K562 (cell line): ENCODE results near the gene SLC16A10. TPM values are rescaled to one million over a fixed set of nuclear protein-coding genes. Genes with fewer than 3 reads are reported as not detected.

Experiments used
- ATAC-seq: fragments of 200-7000 bp; cut with Tn5 transposase; 3 replicates; pipeline ENCODE4 v1.9.1; 2020; ENCODE audit warnings: moderate library complexity
- BruUV-seq: library from RNA; stranded (reverse); fragments of 400-500 nt; replicated peaks from 2 replicates; lab custom pipeline; 2021; lab: Mats Ljungman, UMichigan
- CTCF ChIA-PET: fragments of 300-600 bp; formaldehyde crosslinking; extraction: SDS; loops from one replicate; lab custom pipeline; 2021; ENCODE audit warnings: low intra/inter-chr PET ratio; lab: Yijun Ruan, JAX
- POLR2A ChIA-PET: fragments of 300-600, 350-650 bp; sonication (Branson Sonifier 250); formaldehyde crosslinking; extraction: SDS; loops from one replicate; lab custom pipeline; 2021; ENCODE audit warnings: antibody characterized with exemption, inconsistent platforms; lab: Yijun Ruan, JAX
- DNase-seq, 4 experiments: peaks; one replicate each; pipeline versions ENCODE4 v3.0.0 to v3.0.0-alpha.2; 2011 to 2018; ENCODE audit warnings: low spot score in 3 of 4, mixed read lengths in 3 of 4; ENCODE audit errors: extremely low read depth in 1 of 4
- FAIRE-seq: peaks from 2 replicates; lab custom pipeline; 2011; peaks lifted over from hg19 to GRCh38; lab: Jason Lieb, UNC
- H2AFZ ChIP-seq: 2 replicates; pipeline ENCODE4 v1.6.0; 2011; ENCODE audit warnings: low read depth, low read length, control low read depth, inconsistent platforms
- H3K27ac ChIP-seq: fragments of 200-600 bp; 3 replicates; pipeline ENCODE4 v1.8.0; 2011; ENCODE audit warnings: low read depth, mild to moderate bottlenecking, control low read depth, inconsistent platforms, low read length, moderate library complexity, mixed read lengths; ENCODE audit errors: extremely low read depth
- H3K27me3 ChIP-seq, 2 experiments: fragments of 300-600 bp in 1 of 2; 2 replicates in 1 of 2; 3 replicates in 1 of 2; pipeline versions ENCODE4 v1.6.0 to v1.8.0; 2011; ENCODE audit warnings: inconsistent platforms in 2 of 2, low read length in 2 of 2, mild to moderate bottlenecking in 1 of 2, mixed read lengths in 1 of 2, moderate library complexity in 1 of 2; ENCODE audit not compliant: control insufficient read depth in 2 of 2, insufficient read depth in 2 of 2
- H3K36me3 ChIP-seq: fragments of 300-600 bp; 3 replicates; pipeline ENCODE4 v1.8.0; 2011; ENCODE audit warnings: mild to moderate bottlenecking, low read length, inconsistent platforms; ENCODE audit not compliant: control insufficient read depth, insufficient read depth
- H3K4me1 ChIP-seq, 2 experiments: fragments of 200-600 bp in 1 of 2; replicated peaks in 1 of 2; 2 replicates in 1 of 2; 3 replicates in 1 of 2; pipeline versions ENCODE4 v1.5.1 to v1.8.0; 2011; ENCODE audit warnings: inconsistent platforms in 2 of 2, low read length in 2 of 2, mild to moderate bottlenecking in 1 of 2, mixed read lengths in 1 of 2, moderate library complexity in 1 of 2; ENCODE audit not compliant: control insufficient read depth in 2 of 2, insufficient read depth in 2 of 2
- H3K4me2 ChIP-seq: 2 replicates; pipeline ENCODE4 v1.6.1; 2011; ENCODE audit warnings: low read length, control low read depth, inconsistent platforms, mixed read lengths; ENCODE audit not compliant: insufficient read depth
- H3K4me3 ChIP-seq: fragments of 200-600 bp; sonication (generic), shearing (Covaris generic); 2 replicates; pipeline ENCODE4 v1.5.1; 2016; ENCODE audit warnings: control low read depth, inconsistent platforms
- H3K79me2 ChIP-seq: fragments of 200-600 bp; 3 replicates; pipeline ENCODE4 v1.8.0; 2011; ENCODE audit warnings: low read length, inconsistent platforms; ENCODE audit not compliant: control insufficient read depth, insufficient read depth
- H3K9ac ChIP-seq, 2 experiments: 2 replicates each; pipeline versions ENCODE4 v1.6.0 to v1.6.1; 2011; ENCODE audit warnings: low read depth in 2 of 2, low read length in 2 of 2, control low read depth in 1 of 2, inconsistent platforms in 1 of 2, mild to moderate bottlenecking in 1 of 2, mixed read lengths in 1 of 2; ENCODE audit not compliant: insufficient read depth in 1 of 2
- H3K9me1 ChIP-seq: one replicate; pipeline ENCODE4 v1.6.0; 2011; ENCODE audit warnings: inconsistent platforms, mild to moderate bottlenecking, low read length, moderate library complexity; ENCODE audit not compliant: control insufficient read depth, insufficient read depth
- H3K9me3 ChIP-seq: replicated peaks from 2 replicates; pipeline ENCODE4 v1.5.1; 2011; ENCODE audit warnings: low read depth, low read length, inconsistent platforms; ENCODE audit not compliant: control insufficient read depth, insufficient read depth
- H4K20me1 ChIP-seq: replicated peaks from 2 replicates; pipeline ENCODE4 v1.6.1; 2011; ENCODE audit warnings: low read length, inconsistent platforms, mixed read lengths; ENCODE audit not compliant: control insufficient read depth, insufficient read depth
- RBM39 ChIP-seq: fragments of 200-400 bp; formaldehyde crosslinking; optimal IDR thresholded peaks from 2 replicates; pipeline ENCODE3; 2018; ENCODE audit warnings: low read depth, low read length
- WGBS: fragments of 100-300 bp; shearing (Covaris generic); methylation state at CpG from one replicate; pipeline ENCODE4 v1.1.6; 2016; ENCODE audit warnings: low coverage, mixed read lengths; ENCODE audit not compliant: insufficient coverage; ENCODE audit errors: missing lambda C conversion rate; 5-methylcytosine and 5-hydroxymethylcytosine counted together
- in situ Hi-C: fragments of 300-500 bp; cut with MboI; formaldehyde crosslinking; loops from 4 replicates; pipeline ENCODE4 v1.15.0; 2018; ENCODE audit warnings: inconsistent platforms, mixed read lengths
- intact Hi-C: fragments of 100-400 bp; cut with micrococcal nuclease; formaldehyde crosslinking; loops from 2 replicates; pipeline ENCODE4 v1.14.2; 2022
- polyA plus RNA-seq, 8 experiments: library from polyadenylated mRNA; depleted of rRNA in 4 of 8; stranded (reverse) in 5 of 8; unstranded in 3 of 8; fragments of >200 nt; fragmentation: Nextera tagmentation in 2 of 8; fragmentation: Illumina TruSeq in 1 of 8; extraction: Ambion mirVana in 2 of 8; extraction: Trizol in 1 of 8; gene quantifications; 2 replicates each; pipeline versions ENCODE4 v1.2.1 to v1.2.3, GENCODE V29; 2011 to 2014; ENCODE audit warnings: inconsistent platforms in 1 of 8, missing spikeins in 1 of 8
- total RNA-seq, 7 experiments: library from RNA; depleted of rRNA in 6 of 7; stranded (reverse); fragments of >200 nt in 6 of 7; fragmentation: Illumina TruSeq in 2 of 7; extraction: Trizol in 2 of 7; gene quantifications; 2 replicates each; pipeline versions ENCODE4 v1.2.1 to v1.2.3, GENCODE V29; 2011 to 2021; ENCODE audit warnings: low replicate concordance in 1 of 7
- TF ChIP-seq, protein P1 (sequence below), 2 experiments: fragments of 450-650 bp; IDR thresholded peaks; 2 replicates each; pipeline ENCODE4 v1.6.1; 2018; ENCODE audit warnings: mild to moderate bottlenecking in 2 of 2, low read depth in 1 of 2; ENCODE audit not compliant: partially characterized antibody in 2 of 2

SLC16A10 gene
- total and polyA plus RNA-seq, 9 of the 15 experiments (the other 6 are each of a cell fraction or from before 2014, with no cell fraction given) = 0.02 to 0.54 (median 0.24) TPM; not detected in 4

DNA sequence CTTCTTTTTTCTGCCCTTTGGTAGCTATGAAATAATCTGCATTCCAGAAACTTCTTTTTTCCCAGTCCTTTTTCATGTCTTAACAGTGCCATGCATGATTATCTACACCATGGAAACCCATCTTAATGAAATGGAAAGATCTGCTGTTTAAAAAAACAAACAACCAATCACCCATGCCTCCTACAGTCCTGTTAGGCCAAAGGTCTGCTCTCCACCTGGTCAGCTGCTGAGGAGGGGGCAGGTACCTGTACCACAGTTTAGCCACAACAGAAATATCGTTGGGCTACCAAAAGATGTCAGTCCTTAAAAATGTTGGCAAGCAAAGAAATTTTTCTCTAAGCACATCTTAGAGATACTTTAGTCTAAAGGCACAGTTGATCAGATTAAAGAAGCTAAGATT is 112.6 kb downstream of the SLC16A10 start:
- no peak overlapping the region for H3K9ac ChIP-seq
- intact Hi-C loops (no loop called here), in situ Hi-C loops (no loop called here)
- POLR2A ChIA-PET = no interaction called here
- H3K79me2 ChIP-seq = no peaks in the 10 kb centered on the region
- no peak overlapping the region for H3K4me3 ChIP-seq
- H4K20me1 ChIP-seq = no peaks in the 10 kb centered on the region
- H3K4me2 ChIP-seq = no peak overlapping the region
- H3K27me3 ChIP-seq = peaks cover 0 to 10% of the 10 kb centered on the region in 2 experiments; a peak in 2 of 5 replicates
- BruUV-seq = no TSS peak
- H3K9me3 ChIP-seq = no peaks in the 10 kb centered on the region
- no peak for DNase-seq
- 7% methylated on average over 1 of the region's 1 CpG for WGBS
- H3K4me1 ChIP-seq = peaks cover 0 to 3% of the 10 kb centered on the region in 2 experiments; a peak in 2 of 5 replicates
- no peak overlapping the region for H2AFZ ChIP-seq
- FAIRE-seq = no peak
- no peaks in the 10 kb centered on the region for H3K36me3 ChIP-seq
- H3K27ac ChIP-seq = no peak overlapping the region
- TF ChIP-seq, protein P1, sequence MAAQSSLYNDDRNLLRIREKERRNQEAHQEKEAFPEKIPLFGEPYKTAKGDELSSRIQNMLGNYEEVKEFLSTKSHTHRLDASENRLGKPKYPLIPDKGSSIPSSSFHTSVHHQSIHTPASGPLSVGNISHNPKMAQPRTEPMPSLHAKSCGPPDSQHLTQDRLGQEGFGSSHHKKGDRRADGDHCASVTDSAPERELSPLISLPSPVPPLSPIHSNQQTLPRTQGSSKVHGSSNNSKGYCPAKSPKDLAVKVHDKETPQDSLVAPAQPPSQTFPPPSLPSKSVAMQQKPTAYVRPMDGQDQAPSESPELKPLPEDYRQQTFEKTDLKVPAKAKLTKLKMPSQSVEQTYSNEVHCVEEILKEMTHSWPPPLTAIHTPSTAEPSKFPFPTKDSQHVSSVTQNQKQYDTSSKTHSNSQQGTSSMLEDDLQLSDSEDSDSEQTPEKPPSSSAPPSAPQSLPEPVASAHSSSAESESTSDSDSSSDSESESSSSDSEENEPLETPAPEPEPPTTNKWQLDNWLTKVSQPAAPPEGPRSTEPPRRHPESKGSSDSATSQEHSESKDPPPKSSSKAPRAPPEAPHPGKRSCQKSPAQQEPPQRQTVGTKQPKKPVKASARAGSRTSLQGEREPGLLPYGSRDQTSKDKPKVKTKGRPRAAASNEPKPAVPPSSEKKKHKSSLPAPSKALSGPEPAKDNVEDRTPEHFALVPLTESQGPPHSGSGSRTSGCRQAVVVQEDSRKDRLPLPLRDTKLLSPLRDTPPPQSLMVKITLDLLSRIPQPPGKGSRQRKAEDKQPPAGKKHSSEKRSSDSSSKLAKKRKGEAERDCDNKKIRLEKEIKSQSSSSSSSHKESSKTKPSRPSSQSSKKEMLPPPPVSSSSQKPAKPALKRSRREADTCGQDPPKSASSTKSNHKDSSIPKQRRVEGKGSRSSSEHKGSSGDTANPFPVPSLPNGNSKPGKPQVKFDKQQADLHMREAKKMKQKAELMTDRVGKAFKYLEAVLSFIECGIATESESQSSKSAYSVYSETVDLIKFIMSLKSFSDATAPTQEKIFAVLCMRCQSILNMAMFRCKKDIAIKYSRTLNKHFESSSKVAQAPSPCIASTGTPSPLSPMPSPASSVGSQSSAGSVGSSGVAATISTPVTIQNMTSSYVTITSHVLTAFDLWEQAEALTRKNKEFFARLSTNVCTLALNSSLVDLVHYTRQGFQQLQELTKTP (IDR thresholded peaks at IDR 0.05; ENCODE audit: low read depth in 1 of 2, partially characterized antibody in 2 of 2) = no peak
- TF ChIP-seq RBM39 = no peak
- CTCF ChIA-PET = no interaction called here
- ATAC-seq = no peak
- H3K9me1 ChIP-seq = no peaks in the 10 kb centered on the region
